Astrocyte (in vitro differentiated cells and primary cell): Measurements from ENCODE around the gene CPNE4.

Experiments
- EZH2 ChIP-seq: IDR thresholded peaks from 2 replicates; pipeline ENCODE4 v1.6.1; 2012; ENCODE audit warnings: mild to moderate bottlenecking, low read length, inconsistent platforms; ENCODE audit not compliant: insufficient read depth
- TF ChIP-seq, protein P1 (sequence below): IDR thresholded peaks from 2 replicates; pipeline ENCODE4 v1.5.1; 2011; ENCODE audit warnings: low read depth, mild to moderate bottlenecking, inconsistent platforms, low read length, moderate library complexity; ENCODE audit not compliant: insufficient read depth

DNA sequence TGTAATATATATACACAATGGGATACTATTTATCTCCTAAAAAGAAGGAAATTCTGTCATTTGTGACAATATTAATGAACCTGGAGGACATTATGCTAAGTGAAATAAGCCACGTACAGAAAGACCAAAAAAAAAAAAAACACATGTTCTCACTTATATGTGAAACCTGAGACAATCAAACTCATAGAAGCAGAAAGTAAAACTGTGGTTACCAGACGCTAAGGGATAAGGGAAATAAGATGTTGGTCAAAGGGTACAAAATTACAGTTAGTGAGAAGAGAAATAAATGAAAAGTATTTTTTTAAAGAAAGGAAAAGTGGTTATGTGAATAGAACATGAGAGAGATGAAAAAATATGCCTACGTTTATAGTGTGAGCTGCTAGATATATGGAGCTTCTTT is 101.1 kb downstream of the CPNE4 start:
- TF ChIP-seq, protein P1, sequence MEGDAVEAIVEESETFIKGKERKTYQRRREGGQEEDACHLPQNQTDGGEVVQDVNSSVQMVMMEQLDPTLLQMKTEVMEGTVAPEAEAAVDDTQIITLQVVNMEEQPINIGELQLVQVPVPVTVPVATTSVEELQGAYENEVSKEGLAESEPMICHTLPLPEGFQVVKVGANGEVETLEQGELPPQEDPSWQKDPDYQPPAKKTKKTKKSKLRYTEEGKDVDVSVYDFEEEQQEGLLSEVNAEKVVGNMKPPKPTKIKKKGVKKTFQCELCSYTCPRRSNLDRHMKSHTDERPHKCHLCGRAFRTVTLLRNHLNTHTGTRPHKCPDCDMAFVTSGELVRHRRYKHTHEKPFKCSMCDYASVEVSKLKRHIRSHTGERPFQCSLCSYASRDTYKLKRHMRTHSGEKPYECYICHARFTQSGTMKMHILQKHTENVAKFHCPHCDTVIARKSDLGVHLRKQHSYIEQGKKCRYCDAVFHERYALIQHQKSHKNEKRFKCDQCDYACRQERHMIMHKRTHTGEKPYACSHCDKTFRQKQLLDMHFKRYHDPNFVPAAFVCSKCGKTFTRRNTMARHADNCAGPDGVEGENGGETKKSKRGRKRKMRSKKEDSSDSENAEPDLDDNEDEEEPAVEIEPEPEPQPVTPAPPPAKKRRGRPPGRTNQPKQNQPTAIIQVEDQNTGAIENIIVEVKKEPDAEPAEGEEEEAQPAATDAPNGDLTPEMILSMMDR: no peak
- no peak for TF ChIP-seq EZH2
